KG1 (cell line): ENCODE results near the gene SEMA7A.
A peak's percentile ranks its signal among the peaks of the same experiment; 100 is the strongest.

Experiments used
- DNase-seq: peaks from one replicate; lab custom pipeline; 2025; lab: John Stamatoyannopoulos, UW

Gene SEMA7A

DNA sequence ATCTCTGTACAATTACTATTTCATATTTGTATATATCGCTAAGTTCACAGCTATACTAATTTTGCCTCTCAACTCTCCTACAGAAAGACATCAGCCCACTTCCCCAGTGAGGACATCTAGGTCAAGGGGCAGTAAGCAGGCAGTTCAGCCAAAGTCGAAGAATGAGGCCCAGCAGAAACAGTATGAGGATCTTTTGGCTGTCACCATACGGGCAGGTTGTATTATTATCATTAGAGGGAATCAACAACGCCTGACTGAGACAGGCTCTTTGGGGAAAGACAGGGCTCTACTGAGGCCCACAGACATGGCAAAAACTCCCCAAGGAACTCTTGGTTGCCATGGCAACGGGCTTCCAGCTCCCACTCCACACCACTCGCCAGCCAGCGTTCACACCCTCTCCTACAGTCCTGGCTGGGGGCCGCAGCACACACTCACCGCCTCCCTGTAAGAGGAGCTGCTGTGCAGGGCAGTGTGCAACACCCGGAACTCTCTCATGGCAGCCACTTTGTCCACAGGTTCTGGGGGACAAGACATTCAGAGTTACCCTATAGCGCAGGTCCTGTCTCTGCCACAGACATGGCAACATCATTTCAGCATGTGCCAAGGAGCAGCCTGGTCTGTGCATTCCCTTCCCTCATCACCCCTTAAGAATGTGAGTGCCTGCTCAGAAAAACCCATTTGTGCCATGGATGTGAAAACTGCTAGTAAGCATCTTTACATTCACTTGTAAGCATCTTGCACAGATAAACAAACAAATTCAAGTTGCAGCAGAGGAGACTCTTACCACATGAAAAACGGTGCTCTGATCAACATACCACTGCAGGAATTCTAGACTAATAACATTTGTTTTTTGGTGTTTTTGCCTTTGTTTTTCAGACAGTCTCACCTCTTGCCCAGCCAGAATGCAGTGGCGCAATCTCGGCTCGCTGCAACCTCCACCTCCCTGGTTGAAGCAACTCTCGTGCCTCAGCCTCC is 18.4 kb upstream of the SEMA7A start:
- DNase-seq = no peak

- no peak for DNase-seq
Measured at GRCh38 chr15:74451322-74451721, 17.6 kb upstream of the SEMA7A start.

GRCh38 chr15:74449643-74450205 is 16.0 kb upstream of the SEMA7A start:
- no peak for DNase-seq

DNA sequence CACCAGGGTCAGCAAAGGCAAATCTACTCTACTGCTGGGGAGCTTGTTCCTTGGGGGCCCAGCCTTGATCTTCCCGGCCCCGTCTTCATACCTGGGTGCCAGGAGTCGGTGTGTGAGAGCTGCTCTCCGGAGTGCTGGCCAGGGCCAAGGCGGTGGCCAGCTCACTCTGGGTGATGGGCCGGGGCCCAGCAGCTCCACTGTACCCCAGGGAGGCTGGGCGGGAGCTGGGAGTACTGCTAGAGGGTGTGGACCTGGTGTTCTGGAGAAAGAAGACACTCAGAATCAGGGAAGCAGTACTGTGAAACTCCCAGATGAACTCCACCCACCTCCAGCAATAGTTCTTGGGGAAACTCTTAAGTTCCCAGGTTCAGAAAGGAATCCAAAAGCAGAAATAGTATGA is 15.3 kb upstream of the SEMA7A start:
- DNase-seq = no peak

DNA sequence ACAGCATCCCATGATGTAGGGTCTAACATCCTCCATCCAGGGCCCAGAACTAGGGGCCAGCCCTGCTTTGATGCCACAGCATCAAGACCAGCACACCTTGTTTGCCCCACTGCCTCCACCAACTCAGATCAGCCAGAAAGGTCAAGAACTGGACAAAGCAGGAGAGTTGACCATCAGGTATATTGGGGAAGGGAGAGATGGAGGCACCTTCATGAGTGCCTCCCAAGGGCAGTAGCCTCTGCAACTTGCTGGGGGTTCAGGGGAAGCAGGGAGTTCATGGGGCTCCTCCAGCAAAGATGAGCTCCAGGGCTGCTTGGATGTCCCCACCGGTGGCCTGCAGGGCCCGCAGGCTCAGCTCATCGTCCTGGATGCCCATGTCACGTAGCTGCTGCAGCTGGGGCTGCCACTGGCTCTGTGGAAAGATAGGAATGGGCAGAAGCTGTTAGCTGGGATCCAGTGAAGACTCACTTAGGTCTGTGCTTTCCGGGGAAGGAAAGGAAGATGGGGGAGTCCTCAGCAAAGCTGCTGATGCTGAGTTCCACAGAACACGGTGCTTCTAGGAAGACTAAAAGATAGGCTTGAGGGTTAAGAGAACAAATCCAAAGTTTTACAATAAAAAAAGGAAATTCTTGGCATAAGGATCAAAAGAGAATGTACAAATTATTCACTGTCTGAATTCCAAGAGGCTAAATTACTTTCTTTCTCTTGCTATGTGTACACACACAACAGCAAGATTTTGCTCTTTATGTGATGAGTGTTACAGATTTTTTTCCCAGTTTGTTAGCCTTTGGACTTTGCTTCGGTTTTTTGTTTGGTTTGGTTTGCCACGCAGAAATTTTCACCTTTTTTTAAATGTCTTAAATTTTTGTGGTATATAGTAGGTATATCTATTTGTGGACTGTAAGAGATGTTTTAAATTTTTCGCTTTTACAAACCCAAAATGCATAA is 12.3 kb upstream of the SEMA7A start:
- no peak for DNase-seq

GRCh38 chr15:74444106-74445062 is 10.6 kb upstream of the SEMA7A start:
- no peak for DNase-seq

GRCh38 chr15:74443100-74443909 is 9.5 kb upstream of the SEMA7A start:
- no peak for DNase-seq

DNA sequence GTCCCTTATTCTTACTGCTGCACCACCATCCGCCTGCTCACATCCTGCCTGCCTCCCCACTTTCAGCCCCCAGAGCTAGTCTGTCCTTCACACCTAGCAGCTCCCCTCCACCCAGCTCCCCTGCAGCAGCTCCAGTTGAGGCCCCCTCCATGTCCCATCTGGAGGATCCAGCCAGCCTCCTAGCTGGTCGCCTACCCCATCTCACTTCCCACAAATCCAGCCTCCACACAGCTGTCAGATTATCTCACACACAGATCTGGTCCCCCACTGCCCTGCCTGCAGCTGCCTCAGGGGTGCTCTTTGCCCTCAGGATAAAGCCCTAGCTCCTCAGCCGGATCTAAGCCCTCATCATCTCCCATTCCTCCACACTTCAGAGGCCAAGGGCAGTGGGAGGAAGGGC is 8.8 kb upstream of the SEMA7A start:
- no peak for DNase-seq

DNA sequence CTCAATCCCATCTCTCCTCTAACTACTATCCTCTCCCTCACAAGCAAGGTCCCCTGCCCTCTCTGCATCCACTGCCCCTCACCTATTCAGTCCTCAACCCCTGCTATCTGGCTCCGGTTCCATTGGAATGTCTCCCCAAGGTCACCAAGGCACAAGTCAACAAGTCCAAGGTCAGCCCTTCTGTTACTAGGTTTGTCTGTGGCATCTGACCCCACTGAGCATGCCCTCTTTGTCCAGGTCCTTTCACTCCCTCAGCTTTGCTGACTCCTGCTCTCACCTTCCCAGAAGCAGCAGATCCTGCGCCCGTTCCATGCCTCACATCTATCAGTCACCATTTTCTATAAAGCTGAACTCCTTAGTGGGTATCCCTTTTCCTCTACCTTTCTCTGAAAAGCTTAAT is 8.3 kb upstream of the SEMA7A start:
- no peak for DNase-seq

DNA sequence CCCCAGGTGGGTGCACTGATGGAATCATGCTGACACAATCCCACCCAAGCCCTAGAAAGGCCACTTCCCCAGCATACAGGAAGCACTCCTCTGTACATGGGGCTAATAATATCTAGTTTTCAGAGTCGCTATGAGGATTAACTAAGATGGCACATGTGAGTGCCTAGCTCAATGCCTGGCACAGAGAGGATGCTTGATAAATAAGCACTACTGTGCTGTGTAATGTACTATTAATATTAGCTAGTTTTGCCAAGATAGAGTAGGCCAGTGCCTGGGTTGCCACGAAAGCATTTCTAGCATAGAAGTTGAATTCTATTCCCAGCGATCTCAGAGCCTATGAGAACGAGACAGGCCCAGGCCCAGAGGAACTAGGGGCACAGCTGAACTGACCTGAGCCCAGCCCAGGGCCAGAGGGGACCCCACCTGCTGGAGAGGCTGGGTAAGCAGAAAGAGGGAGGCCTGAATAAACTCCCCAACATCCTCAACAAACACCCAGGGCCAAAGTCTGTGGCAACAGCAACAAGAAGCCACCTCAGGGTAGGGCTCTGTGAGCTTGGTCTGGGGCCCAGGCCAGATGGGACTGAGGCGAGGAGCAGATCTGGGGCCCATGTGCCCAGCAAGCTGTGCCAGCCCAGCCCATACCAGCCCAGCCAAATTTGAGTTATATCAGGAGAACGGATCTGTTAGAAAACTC is 7.6 kb upstream of the SEMA7A start:
- DNase-seq = no peak

GRCh38 chr15:74438721-74439316 is 5.1 kb upstream of the SEMA7A start:
- peak; percentile 53 for DNase-seq

DNA sequence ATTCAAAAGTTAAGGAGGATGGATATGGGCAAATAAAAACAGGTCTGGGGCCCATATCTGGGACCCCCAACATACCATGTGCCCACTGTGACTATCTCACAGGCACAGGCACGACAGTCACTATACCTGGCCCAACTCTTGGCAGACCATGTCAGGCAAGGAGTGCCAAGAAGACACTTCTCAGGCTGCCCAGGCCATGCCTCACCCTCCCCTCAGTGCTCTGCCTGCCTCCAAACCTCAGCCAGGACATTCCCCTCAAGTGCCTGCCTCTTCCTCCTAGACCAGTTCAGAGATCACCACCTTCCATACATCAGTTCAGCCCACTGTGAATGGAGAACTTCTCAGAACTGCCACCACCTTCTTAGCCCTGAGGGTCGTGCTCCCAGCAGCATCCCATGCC is 4.4 kb upstream of the SEMA7A start:
- no peak for DNase-seq

GRCh38 chr15:74434263-74435136 is 742 bp upstream of the SEMA7A start:
- DNase-seq = no peak

DNA sequence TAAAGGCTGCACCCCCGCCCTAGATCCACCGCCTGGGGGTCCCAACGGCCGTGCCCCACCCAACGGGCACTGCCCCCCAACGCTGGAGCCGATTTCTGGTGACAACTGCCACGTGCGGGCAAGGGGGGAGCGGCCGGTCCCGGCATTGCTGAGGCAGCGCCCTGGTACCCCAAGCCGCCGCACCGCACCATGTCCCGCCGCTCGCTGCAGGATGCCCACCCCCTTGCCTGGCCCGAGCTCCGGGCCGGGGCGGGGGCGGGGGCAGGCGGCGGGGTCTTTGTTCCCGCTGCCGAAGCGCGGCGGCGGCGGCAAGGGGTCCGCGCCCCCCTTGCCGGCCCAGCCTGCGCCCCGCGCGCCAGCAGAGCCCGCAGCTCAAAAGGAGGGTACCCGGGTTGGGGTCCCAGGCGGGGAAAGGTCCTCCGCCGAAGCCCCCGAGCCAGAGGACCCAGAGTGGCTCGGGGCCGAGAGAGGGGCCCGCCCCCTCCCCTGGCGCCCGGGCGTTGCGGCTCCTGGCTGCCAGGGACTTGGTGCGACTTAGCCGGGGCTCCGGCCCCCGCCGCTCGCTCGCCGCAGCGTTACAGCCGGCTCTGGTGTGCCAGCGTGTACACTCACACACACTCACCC is 678 bp downstream of the SEMA7A start:
- DNase-seq = no peak

DNA sequence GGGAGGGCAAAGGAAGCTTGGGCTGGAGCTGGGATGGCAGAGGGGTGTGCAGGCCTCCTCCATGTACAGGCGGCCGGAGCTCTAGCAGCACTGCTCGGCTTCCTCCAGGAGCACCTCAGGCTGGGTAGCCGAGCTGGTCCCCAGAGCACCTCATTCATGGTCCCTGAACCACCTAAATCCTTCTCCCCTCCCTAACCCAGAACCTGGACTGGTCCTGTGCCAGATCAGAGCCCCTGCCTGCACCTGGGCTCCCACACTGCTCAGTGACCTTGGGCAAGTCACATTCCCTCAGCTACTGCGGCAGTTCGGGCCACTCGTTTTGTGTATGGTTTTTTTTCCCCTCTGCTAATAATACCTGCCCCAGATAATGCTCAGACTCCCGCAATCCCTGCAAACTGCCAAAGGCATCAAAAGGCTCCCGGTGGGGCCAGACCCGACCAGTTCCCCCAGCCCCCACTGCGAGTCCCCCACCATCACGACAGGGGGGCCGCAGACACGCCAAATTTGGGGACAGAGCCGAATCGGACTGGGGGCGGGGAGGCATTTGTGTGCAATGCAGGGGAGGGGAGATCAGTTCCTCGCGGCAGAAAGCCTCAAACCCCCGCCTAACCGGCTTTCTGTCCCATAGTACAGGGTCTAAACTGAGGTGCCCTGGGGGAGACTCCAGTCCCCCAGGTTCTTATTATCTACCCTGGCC is 1.3 kb downstream of the SEMA7A start:
- DNase-seq = no peak

GRCh38 chr15:74431645-74432044 is 2.1 kb downstream of the SEMA7A start:
- DNase-seq = no peak

- DNase-seq = no peak
Measured at GRCh38 chr15:74431116-74431515, 2.6 kb downstream of the SEMA7A start.
